Right ventricle myocardium inferior (tissue), 1 donor: ENCODE measurements around the gene HCFC2. TPM values are rescaled to one million over a fixed set of nuclear protein-coding genes. Genes with fewer than 3 reads are reported as not detected.
"Not testable (repeated sequence)": the region's sequence is repeated elsewhere in the genome, so short reads cannot be mapped to it uniquely, and the experiment has no call there.

Experiments
- ATAC-seq: fragments of 200-7000 bp; cut with Tn5 transposase; one replicate; pipeline ENCODE4 v1.9.1; 2020; ENCODE audit warnings: mild to moderate bottlenecking, moderate library complexity
- DNase-seq: peaks from one replicate; pipeline ENCODE4 v3.0.0; 2021; ENCODE audit errors: missing footprints
- intact Hi-C: fragments of 100-400 bp; cut with DNase I; formaldehyde crosslinking; loops from one replicate; pipeline ENCODE4 v1.11.0; 2022
- total RNA-seq: library from RNA; stranded (reverse); fragmentation: NEBNext Ultra II Directional; extraction: Animal tissue kit (Norgen Biotek cat#: 25700); gene quantifications from one replicate; pipeline ENCODE4 v1.2.1, GENCODE V29; 2021
- donor health status: DM: no; HTN: yes; CAD: no; lungs with severe emphysema.

HCFC2 gene
- total RNA-seq, 1 donor from 2014 or later = 9.5 TPM

- intact Hi-C loops = loop anchor here (5.0 kb wide), 2 partner anchors 148 to 228 kb away; a partner anchor contains a TSS
- no peak for ATAC-seq
- DNase-seq = no peak
These were observed 41.1 kb downstream of the HCFC2 start for GRCh38 chr12:104105461-104105860.

- intact Hi-C loops = loop anchor here (5.0 kb wide), 2 partner anchors 150 to 230 kb away; a partner anchor contains a TSS
- no peak for ATAC-seq
- no peak for DNase-seq
These were observed 42.6 kb downstream of the HCFC2 start for GRCh38 chr12:104106965-104107364.

- DNase-seq = peak; percentile 83
- ATAC-seq = peak; percentile 63
- intact Hi-C loops = loop anchor here (2.0 to 5.0 kb wide), 3 partner anchors 52 to 232 kb away; a partner anchor contains a TSS
These were observed 44.6 kb downstream of the HCFC2 start for GRCh38 chr12:104108755-104109445.

- ATAC-seq (no peak), DNase-seq (no peak)
- intact Hi-C loops = loop anchor here (2.0 to 5.0 kb wide), 3 partner anchors 53 to 232 kb away; a partner anchor contains a TSS
These were observed 45.3 kb downstream of the HCFC2 start for GRCh38 chr12:104109446-104110271.

GRCh38 chr12:104114834-104115586, 50.7 kb downstream of the HCFC2 start:
- intact Hi-C loops, DNase-seq, ATAC-seq: not testable (repeated sequence)

GRCh38 chr12:104115587-104115975, 51.2 kb downstream of the HCFC2 start:
- ATAC-seq (no peak), DNase-seq (no peak)
- intact Hi-C loops = no loop called here

- intact Hi-C loops = no loop called here
- DNase-seq (no peak), ATAC-seq (no peak)
These were observed 56.7 kb downstream of the HCFC2 start for GRCh38 chr12:104121001-104121400.

GRCh38 chr12:104122298-104122697, 58.0 kb downstream of the HCFC2 start:
- ATAC-seq = no peak
- DNase-seq = no peak
- intact Hi-C loops = no loop called here

- no peak for DNase-seq
- ATAC-seq = no peak
- intact Hi-C loops = no loop called here
These were observed 62.2 kb downstream of the HCFC2 start for GRCh38 chr12:104126548-104126947.

- intact Hi-C loops = loop anchor here (5.0 to 10.0 kb wide), 2 partner anchors 63 to 1104 kb away; partner anchors contain the start of gene APPL2
- DNase-seq = no peak
- no peak for ATAC-seq
These were observed 66.4 kb downstream of the HCFC2 start for GRCh38 chr12:104130760-104131159.

GRCh38 chr12:104131609-104132008, 67.3 kb downstream of the HCFC2 start:
- intact Hi-C loops = loop anchor here (5.0 to 10.0 kb wide), 2 partner anchors 64 to 1103 kb away; partner anchors contain the start of gene APPL2
- peak; percentile 50 for ATAC-seq
- DNase-seq = no peak

GRCh38 chr12:104132351-104132956, 68.1 kb downstream of the HCFC2 start:
- DNase-seq (no peak), ATAC-seq (peak; percentile 86)

GRCh38 chr12:104133321-104133720, 69.0 kb downstream of the HCFC2 start:
- DNase-seq = no peak
- intact Hi-C loops = loop anchor here (5.0 to 10.0 kb wide), 2 partner anchors 66 to 1101 kb away; partner anchors contain the start of gene APPL2
- ATAC-seq = no peak

More at GRCh38 chr12:104132351-104132956, 68.1 kb downstream of the HCFC2 start:
- intact Hi-C loops = loop anchor here (5.0 to 10.0 kb wide), 2 partner anchors 65 to 1102 kb away; partner anchors contain the start of gene APPL2

- no peak for ATAC-seq
These were observed 69.5 kb downstream of the HCFC2 start for GRCh38 chr12:104133866-104134265.

GRCh38 chr12:104134882-104135281, 70.6 kb downstream of the HCFC2 start:
- ATAC-seq = no peak
- no peak for DNase-seq
- intact Hi-C loops = loop anchor here (5.0 to 10.0 kb wide), 3 partner anchors 68 to 1100 kb away; partner anchors contain the start of gene APPL2

More at GRCh38 chr12:104133866-104134265, 69.5 kb downstream of the HCFC2 start:
- intact Hi-C loops = loop anchor here (5.0 to 10.0 kb wide), 2 partner anchors 67 to 1101 kb away; partner anchors contain the start of gene APPL2
- DNase-seq = no peak

- intact Hi-C loops = loop anchor here (5.0 to 10.0 kb wide), 2 partner anchors 151 to 1098 kb away; partner anchors contain the start of gene APPL2
- DNase-seq (no peak), ATAC-seq (no peak)
These were observed 72.2 kb downstream of the HCFC2 start for GRCh38 chr12:104136577-104136976.

GRCh38 chr12:104137001-104137901, 72.9 kb downstream of the HCFC2 start:
- peak; percentile 6 for ATAC-seq
- DNase-seq = peak; percentile 73
- intact Hi-C loops = loop anchor here (5.0 to 10.0 kb wide), 2 partner anchors 150 to 1098 kb away; partner anchors contain the start of gene APPL2
